Measurements from ENCODE around the gene LIN9. TPM values are rescaled to one million over a fixed set of nuclear protein-coding genes. Genes with fewer than 3 reads are reported as not detected.

Gene LIN9
- total RNA-seq, 2 donors from 2014 or later: 6.6 to 10.9 TPM

GRCh38 chr1:226185141-226186036, 123.6 kb downstream of the LIN9 start:
- H3K4me1 Mint-ChIP-seq (ENCODE audit: low read depth in 2 of 2): peaks cover 25 to 45% of the 10 kb centered on the region in 2 donors
- no peaks in the 10 kb centered on the region for H3K9me3 Mint-ChIP-seq
- DNase-seq (ENCODE audit: low spot score) (no peak), ATAC-seq (no peak)
- H3K4me3 Mint-ChIP-seq: peak overlapping the region; percentile 100
- H3K27me3 Mint-ChIP-seq: no peaks in the 10 kb centered on the region
- peaks cover 12% of the 10 kb centered on the region for H3K36me3 Mint-ChIP-seq
- peak overlapping the region; percentile 95 to 96 for H3K27ac Mint-ChIP-seq

DNA sequence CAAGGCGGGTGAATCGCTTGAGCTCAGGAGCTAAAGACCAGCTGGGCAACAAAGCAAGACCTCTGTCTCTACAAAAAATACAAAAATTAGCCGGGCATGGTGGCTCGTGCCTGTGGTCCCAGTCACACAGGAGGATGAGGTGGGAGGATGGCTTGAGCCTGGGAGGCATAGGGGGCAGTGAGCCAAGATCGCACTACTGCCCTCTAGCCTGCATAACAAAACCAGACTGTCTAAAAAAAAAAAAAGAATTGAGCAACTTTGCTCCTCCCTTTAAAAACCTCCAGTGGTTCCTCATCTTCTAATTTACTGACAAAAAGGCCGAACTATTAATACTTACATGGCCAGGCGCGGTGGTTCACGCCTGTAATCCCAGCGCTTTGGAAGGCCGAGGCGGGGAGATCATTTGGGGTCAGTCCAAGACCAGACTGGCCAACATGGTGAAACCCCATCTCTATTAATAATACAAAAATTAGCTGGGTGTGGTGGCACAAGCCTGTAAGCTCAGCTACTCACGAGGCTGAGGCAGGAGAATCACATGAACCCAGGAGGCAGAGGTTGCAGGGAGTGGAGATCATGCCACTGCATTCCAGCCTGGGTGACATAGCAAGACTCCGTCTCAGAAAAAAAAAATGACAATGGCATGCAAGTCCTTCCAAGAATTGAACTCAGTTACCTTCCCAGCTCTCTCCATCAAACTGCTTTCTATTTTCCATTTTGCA, 126.8 kb downstream of the LIN9 start:
- no peak for DNase-seq (ENCODE audit: low spot score)
- peaks cover 37 to 52% of the 10 kb centered on the region in 2 donors for H3K4me1 Mint-ChIP-seq (ENCODE audit: low read depth in 2 of 2)
- H3K9me3 Mint-ChIP-seq: no peaks in the 10 kb centered on the region
- no peak for ATAC-seq
- H3K27ac Mint-ChIP-seq: no peak overlapping the region
- H3K4me3 Mint-ChIP-seq: no peak overlapping the region
- no peaks in the 10 kb centered on the region for H3K27me3 Mint-ChIP-seq
- H3K36me3 Mint-ChIP-seq: peaks cover 12% of the 10 kb centered on the region

Other genes with a start within 250 kb of the LIN9 start
- gene H3-3A, start 246.4 kb downstream of the LIN9 start, total RNA-seq: 100 to 1,000 TPM; 174 to 259 TPM
- gene ACBD3, start 122.4 kb downstream of the LIN9 start, total RNA-seq: 10 to 100 TPM; 27.6 to 30.3 TPM
- not detected for gene MIXL1, start 85.5 kb downstream of the LIN9 start, total RNA-seq
- 100 to 1,000 TPM; 138 to 246 TPM for gene PARP1, start 98.9 kb upstream of the LIN9 start, total RNA-seq
- not detected for gene STUM, start 239.6 kb upstream of the LIN9 start, total RNA-seq

Data from natural killer cell treated with Interleukin-12 subunit alpha and Interleukin-12 subunit beta and Interleukin-15 and Interleukin-18, amount 100 ng/mL, for 72 hours (primary cell).